Lung (tissue), 12 donors: ENCODE data around the gene EPS15. TPM values are rescaled to one million over a fixed set of nuclear protein-coding genes. Genes with fewer than 3 reads are reported as not detected.

ENCODE experiments used
- ATAC-seq: fragments of 200-7000 bp; cut with Tn5 transposase; one replicate; pipeline ENCODE4 v1.9.1; 2020; ENCODE audit warnings: moderate number of reproducible peaks; ENCODE audit not compliant: insufficient read depth, low FRiP score
- DNase-seq, 3 donors: peaks; one replicate each; pipeline ENCODE4 v3.0.0-alpha.2; 2013 to 2017
- H3K27ac ChIP-seq, 2 donors: one replicate each; pipeline ENCODE4 v1.5.1; 2013; ENCODE audit warnings: mild to moderate bottlenecking in 2 of 2, moderate library complexity in 2 of 2, control low read depth in 1 of 2, inconsistent platforms in 1 of 2, low read depth in 1 of 2, low read length in 1 of 2
- H3K27me3 ChIP-seq, 3 donors: one replicate each; pipeline ENCODE4 v1.5.1; 2013; ENCODE audit warnings: low read length in 2 of 3; ENCODE audit not compliant: control insufficient read depth in 3 of 3, insufficient read depth in 3 of 3
- H3K36me3 ChIP-seq, 4 donors: one replicate each; pipeline ENCODE4 v1.5.1; 2013; ENCODE audit warnings: low read length in 4 of 4, mild to moderate bottlenecking in 1 of 4, moderate library complexity in 1 of 4; ENCODE audit not compliant: control insufficient read depth in 4 of 4, insufficient read depth in 4 of 4
- H3K4me1 ChIP-seq, 5 donors: one replicate each; pipeline ENCODE4 v1.5.1; 2013; ENCODE audit warnings: low read length in 5 of 5, mild to moderate bottlenecking in 2 of 5, moderate library complexity in 1 of 5; ENCODE audit not compliant: control insufficient read depth in 5 of 5, insufficient read depth in 5 of 5
- H3K4me3 ChIP-seq: one replicate; pipeline ENCODE4 v1.5.1; 2013; ENCODE audit warnings: mild to moderate bottlenecking, control low read depth, moderate library complexity
- H3K9ac ChIP-seq, 2 donors: one replicate each; pipeline ENCODE4 v1.5.1; 2013; ENCODE audit warnings: low read length in 2 of 2, control low read depth in 1 of 2; ENCODE audit not compliant: insufficient read depth in 1 of 2
- H3K9me3 ChIP-seq, 4 donors: one replicate each; pipeline ENCODE4 v1.5.1; 2013; ENCODE audit warnings: low read length in 3 of 4, mild to moderate bottlenecking in 1 of 4, moderate library complexity in 1 of 4; ENCODE audit not compliant: control insufficient read depth in 4 of 4, insufficient read depth in 3 of 4
- WGBS, 2 donors: extraction: QIAGEN DNeasy Blood & Tissue Kit; methylation state at CpG; one replicate each; pipeline ENCODE4 v1.1.7; 2013; 5-methylcytosine and 5-hydroxymethylcytosine counted together
- polyA plus RNA-seq, 2 donors: library from polyadenylated mRNA; stranded (reverse); fragments of 200-250 nt; gene quantifications; one replicate each; pipeline ENCODE4 v1.2.1, GENCODE V29; 2013
- total RNA-seq, 2 donors: library from RNA; depleted of rRNA in 1 of 2; stranded (reverse); fragments of >200 nt in 1 of 2; gene quantifications; one replicate each; pipeline ENCODE4 v1.2.1, GENCODE V29; 2014 to 2021
- TF ChIP-seq, protein P1 (sequence below): IDR thresholded peaks from 2 replicates; pipeline ENCODE4 v1.5.1; 2012; ENCODE audit warnings: mild to moderate bottlenecking; ENCODE audit errors: control extremely low read depth, extremely low read depth
- donor health status: control.
- donor health status: control.
- donor health status: Bipolar disorder and iron deficiency.
- donor health status: healthy.
- donor health status: DM: yes; HTN: yes; CAD: no.

EPS15 gene
- total and polyA plus RNA-seq, 4 donors = 19.2 to 87.2 (median 45.5) TPM

DNA sequence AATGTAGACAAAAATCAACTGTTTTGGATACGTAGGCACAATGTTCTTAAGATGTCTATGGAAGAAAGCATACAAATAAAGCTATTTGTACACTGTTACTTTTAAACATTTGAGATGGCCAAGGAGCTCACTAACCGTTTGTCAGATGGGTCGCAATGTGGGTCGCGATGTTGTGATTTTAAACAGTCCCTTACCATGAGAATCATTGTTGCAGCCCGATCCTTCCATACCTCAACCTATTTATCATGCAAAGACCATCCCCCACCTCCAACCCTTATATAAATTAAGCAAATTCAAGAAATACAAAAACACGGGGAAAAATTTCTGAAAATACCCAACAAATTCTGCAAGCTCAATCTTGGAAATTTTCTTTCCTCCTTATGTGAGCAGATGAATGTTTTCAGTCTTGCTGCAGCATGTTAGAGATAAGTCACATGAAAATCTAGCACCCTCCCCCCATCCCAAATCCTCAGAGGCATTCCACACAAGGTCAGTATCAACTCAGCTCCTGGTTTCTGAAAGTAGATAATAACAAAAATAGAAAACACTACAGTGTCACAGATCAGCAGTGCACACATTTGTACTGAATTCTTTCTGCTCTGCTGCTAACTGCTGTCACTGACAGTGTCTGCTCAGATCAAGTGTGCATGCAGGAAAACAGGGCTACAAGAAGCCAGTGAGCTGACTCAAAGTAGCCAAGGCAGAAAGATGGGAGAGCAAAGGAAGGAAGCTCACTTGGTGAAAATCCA is 95.8 kb downstream of the EPS15 start:
- H3K9me3 ChIP-seq = no peaks in the 10 kb centered on the region
- peaks cover 0 to 37% (median 6%) of the 10 kb centered on the region in 5 donors for H3K4me1 ChIP-seq
- peaks cover 0 to 3% (median under 1%) of the 10 kb centered on the region in 4 donors for H3K36me3 ChIP-seq
- H3K9ac ChIP-seq = peak overlapping the region in 1 of 2 donors; percentile 53
- H3K27me3 ChIP-seq = no peaks in the 10 kb centered on the region
- H3K27ac ChIP-seq = peak overlapping the region in 1 of 2 donors; percentile 82
- ATAC-seq (no peak), DNase-seq (peak; percentile 28 to 76 (median 68))
- TF ChIP-seq, protein P1, sequence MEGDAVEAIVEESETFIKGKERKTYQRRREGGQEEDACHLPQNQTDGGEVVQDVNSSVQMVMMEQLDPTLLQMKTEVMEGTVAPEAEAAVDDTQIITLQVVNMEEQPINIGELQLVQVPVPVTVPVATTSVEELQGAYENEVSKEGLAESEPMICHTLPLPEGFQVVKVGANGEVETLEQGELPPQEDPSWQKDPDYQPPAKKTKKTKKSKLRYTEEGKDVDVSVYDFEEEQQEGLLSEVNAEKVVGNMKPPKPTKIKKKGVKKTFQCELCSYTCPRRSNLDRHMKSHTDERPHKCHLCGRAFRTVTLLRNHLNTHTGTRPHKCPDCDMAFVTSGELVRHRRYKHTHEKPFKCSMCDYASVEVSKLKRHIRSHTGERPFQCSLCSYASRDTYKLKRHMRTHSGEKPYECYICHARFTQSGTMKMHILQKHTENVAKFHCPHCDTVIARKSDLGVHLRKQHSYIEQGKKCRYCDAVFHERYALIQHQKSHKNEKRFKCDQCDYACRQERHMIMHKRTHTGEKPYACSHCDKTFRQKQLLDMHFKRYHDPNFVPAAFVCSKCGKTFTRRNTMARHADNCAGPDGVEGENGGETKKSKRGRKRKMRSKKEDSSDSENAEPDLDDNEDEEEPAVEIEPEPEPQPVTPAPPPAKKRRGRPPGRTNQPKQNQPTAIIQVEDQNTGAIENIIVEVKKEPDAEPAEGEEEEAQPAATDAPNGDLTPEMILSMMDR = no peak
- H3K4me3 ChIP-seq = no peak overlapping the region
- 75 to 79% methylated on average over 7 of the region's 7 CpGs for WGBS, 2 donors

- H3K36me3 ChIP-seq = peaks cover 0 to 6% (median 2%) of the 10 kb centered on the region in 4 donors
- DNase-seq (peak in 2 of 3 donors; percentile 27 to 60), ATAC-seq (no peak)
- peaks cover 0 to 37% (median 6%) of the 10 kb centered on the region in 5 donors for H3K4me1 ChIP-seq
- 78 to 80% methylated on average over 8 of the region's 8 CpGs for WGBS, 2 donors
- no peak overlapping the region for H3K4me3 ChIP-seq
- H3K27ac ChIP-seq = peak overlapping the region in 1 of 2 donors; percentile 82
- TF ChIP-seq, protein P1 = no peak
- no peaks in the 10 kb centered on the region for H3K9me3 ChIP-seq
- no peaks in the 10 kb centered on the region for H3K27me3 ChIP-seq
- H3K9ac ChIP-seq = peak overlapping the region in 1 of 2 donors; percentile 53
Observed at GRCh38 chr1:51422367-51423072, 96.5 kb downstream of the EPS15 start.

DNA sequence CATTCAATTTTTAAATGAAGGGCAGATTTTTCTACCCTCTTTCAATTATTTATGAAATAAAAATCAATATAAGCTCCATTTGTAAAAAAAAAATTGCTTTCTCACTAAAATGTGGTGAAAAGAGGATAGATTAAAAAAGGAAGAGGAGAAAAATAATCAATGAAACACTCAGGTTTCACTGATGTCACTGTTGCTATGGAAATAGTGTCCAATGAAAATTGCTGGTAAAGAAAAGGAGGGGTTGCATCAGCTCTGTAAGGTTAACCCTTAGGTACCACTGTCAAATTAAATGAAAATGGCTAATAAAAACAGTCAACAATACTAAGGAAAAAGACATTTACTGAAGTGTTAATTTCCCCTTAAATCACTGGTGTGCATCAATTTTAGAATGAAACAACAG is 97.1 kb downstream of the EPS15 start:
- peaks cover 0 to 37% (median 6%) of the 10 kb centered on the region in 5 donors for H3K4me1 ChIP-seq
- ATAC-seq = no peak
- peaks cover 0 to 3% (median 3%) of the 10 kb centered on the region in 4 donors for H3K36me3 ChIP-seq
- TF ChIP-seq, protein P1 = no peak
- DNase-seq = peak in 2 of 3 donors; percentile 94
- no peaks in the 10 kb centered on the region for H3K27me3 ChIP-seq
- no peak overlapping the region for H3K4me3 ChIP-seq
- H3K27ac ChIP-seq = no peak overlapping the region
- H3K9ac ChIP-seq = peak overlapping the region in 1 of 2 donors; percentile 53
- no peaks in the 10 kb centered on the region for H3K9me3 ChIP-seq
